Adrenal gland (tissue), 5 donors: ENCODE measurements around the gene TIMM17A.

Experiments used
- POLR2A ChIP-seq, 2 donors: fragments of 450-650 bp; IDR thresholded peaks; one replicate each; pipeline ENCODE4 v1.6.1; 2017; ENCODE audit warnings: antibody characterized with exemption in 2 of 2, mild to moderate bottlenecking in 2 of 2, moderate library complexity in 1 of 2
- TF ChIP-seq, protein P1 (sequence below), 6 experiments: fragments of 450-650 bp in 4 of 6; fragments of 200-600 bp in 2 of 6; sonication (generic) in 1 of 6; IDR thresholded peaks; 1 replicate in 5 of 6; 2 replicates in 1 of 6; pipeline versions ENCODE4 v1.5.1 to v1.8.0; 2016 to 2021; ENCODE audit warnings: antibody characterized with exemption in 6 of 6, mild to moderate bottlenecking in 2 of 6, moderate library complexity in 1 of 6
- donor health status: DM: no; HTN: no; CAD: no.

DNA sequence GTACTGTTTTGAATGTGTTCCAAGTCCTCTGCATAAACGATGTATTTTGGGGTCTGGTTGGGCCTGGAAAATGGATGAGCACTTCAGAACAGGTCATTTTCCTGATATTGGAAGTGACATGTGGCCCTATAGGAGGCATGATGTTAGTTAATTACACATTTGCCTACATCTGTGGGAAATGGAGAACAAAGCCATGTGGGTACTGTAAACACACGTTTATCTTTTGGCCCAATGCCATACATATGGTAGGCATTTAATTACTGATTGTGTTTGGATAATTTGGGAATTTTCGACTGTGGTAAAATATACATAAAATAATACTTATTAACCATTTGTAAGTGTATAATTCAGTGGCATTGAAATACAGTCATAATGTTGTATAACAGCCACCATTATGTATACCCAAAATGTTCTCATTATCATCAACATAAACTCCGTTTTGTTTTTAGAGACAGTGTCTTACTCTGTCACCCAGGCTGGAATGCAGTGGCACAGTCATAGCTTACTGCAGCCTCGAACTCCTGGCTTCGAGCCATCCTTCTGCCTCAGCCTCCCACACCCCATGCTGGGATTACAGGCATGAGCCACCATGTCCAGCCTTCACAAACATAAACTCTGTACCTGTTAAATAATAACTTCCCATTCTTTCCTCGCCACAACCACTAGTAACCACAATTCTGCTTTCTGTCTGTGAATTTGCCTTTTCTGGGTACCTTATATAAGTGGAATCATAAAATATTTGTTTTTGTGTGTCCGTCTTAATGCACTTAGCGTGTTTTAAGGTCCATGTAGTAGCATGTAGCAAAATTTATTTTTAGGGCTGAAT lies 15.2 kb downstream of the TIMM17A start:
- TF ChIP-seq, protein P1, sequence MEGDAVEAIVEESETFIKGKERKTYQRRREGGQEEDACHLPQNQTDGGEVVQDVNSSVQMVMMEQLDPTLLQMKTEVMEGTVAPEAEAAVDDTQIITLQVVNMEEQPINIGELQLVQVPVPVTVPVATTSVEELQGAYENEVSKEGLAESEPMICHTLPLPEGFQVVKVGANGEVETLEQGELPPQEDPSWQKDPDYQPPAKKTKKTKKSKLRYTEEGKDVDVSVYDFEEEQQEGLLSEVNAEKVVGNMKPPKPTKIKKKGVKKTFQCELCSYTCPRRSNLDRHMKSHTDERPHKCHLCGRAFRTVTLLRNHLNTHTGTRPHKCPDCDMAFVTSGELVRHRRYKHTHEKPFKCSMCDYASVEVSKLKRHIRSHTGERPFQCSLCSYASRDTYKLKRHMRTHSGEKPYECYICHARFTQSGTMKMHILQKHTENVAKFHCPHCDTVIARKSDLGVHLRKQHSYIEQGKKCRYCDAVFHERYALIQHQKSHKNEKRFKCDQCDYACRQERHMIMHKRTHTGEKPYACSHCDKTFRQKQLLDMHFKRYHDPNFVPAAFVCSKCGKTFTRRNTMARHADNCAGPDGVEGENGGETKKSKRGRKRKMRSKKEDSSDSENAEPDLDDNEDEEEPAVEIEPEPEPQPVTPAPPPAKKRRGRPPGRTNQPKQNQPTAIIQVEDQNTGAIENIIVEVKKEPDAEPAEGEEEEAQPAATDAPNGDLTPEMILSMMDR (IDR thresholded peaks at IDR 0.05), result no peak
- no peak for TF ChIP-seq POLR2A (IDR thresholded peaks at IDR 0.05)
